HG03066 (cell line): ENCODE results near the gene F2.
"Not testable (repeated sequence)": the region's sequence is repeated elsewhere in the genome, so short reads cannot be mapped to it uniquely, and the experiment has no call there.

ENCODE experiments used
- ATAC-seq: cut with Tn5 transposase; IDR thresholded peaks from one replicate; pipeline ENCODE4 v1.9.1; 2021; ENCODE audit warnings: low read depth; ENCODE audit not compliant: unreplicated experiment

The F2 gene

GRCh38 chr11:46711303-46711702 lies 7.7 kb upstream of the F2 start:
- no peak for ATAC-seq

- no peak for ATAC-seq
Measured at GRCh38 chr11:46712874-46713576, 6.0 kb upstream of the F2 start.

- ATAC-seq: not testable (repeated sequence)
Measured at GRCh38 chr11:46717825-46718154, 1.2 kb upstream of the F2 start.

GRCh38 chr11:46718155-46719019 lies 626 bp upstream of the F2 start:
- ATAC-seq: no peak

- ATAC-seq: no peak
Measured at GRCh38 chr11:46719543-46720218, 668 bp downstream of the F2 start.

GRCh38 chr11:46721286-46721685 lies 2.3 kb downstream of the F2 start:
- no peak for ATAC-seq

- no peak for ATAC-seq
Measured at GRCh38 chr11:46722566-46723358, 3.7 kb downstream of the F2 start.

GRCh38 chr11:46723359-46723680 lies 4.3 kb downstream of the F2 start:
- no peak for ATAC-seq

- ATAC-seq: no peak
Measured at GRCh38 chr11:46724088-46724487, 5.1 kb downstream of the F2 start.

GRCh38 chr11:46725338-46726205 lies 6.6 kb downstream of the F2 start:
- ATAC-seq: no peak

GRCh38 chr11:46726206-46726862 lies 7.3 kb downstream of the F2 start:
- ATAC-seq: no peak

GRCh38 chr11:46727952-46728658 lies 9.1 kb downstream of the F2 start:
- ATAC-seq: no peak

GRCh38 chr11:46728659-46729040 lies 9.6 kb downstream of the F2 start:
- ATAC-seq: no peak

GRCh38 chr11:46729110-46730027 lies 10.4 kb downstream of the F2 start:
- no peak for ATAC-seq

GRCh38 chr11:46731545-46731944 lies 12.5 kb downstream of the F2 start:
- no peak for ATAC-seq

- ATAC-seq: no peak
Measured at GRCh38 chr11:46733234-46733633, 14.2 kb downstream of the F2 start.

- no peak for ATAC-seq
Measured at GRCh38 chr11:46736146-46736545, 17.1 kb downstream of the F2 start.

GRCh38 chr11:46736615-46737014 lies 17.6 kb downstream of the F2 start:
- ATAC-seq: no peak
